D721Med (cell line): ENCODE measurements around the gene NPTX1.
"Not testable (repeated sequence)": the region's sequence is repeated elsewhere in the genome, so short reads cannot be mapped to it uniquely, and the experiment has no call there.

Source experiments
- DNase-seq: peaks from one replicate; pipeline ENCODE4 v3.0.0; 2011; ENCODE audit warnings: low spot score; ENCODE audit not compliant: insufficient read length
- FAIRE-seq: peaks from 2 replicates; lab custom pipeline; 2011; peaks lifted over from hg19 to GRCh38; lab: Jason Lieb, UNC
- CTCF ChIP-seq: IDR thresholded peaks from 2 replicates; pipeline ENCODE4 v1.5.1; 2012; ENCODE audit warnings: mild to moderate bottlenecking, control low read depth; ENCODE audit not compliant: insufficient read depth; ENCODE audit errors: missing control alignments

Gene NPTX1

GRCh38 chr17:80510132-80510531 lies 33.7 kb upstream of the NPTX1 start:
- FAIRE-seq (no peak), DNase-seq (no peak)
- TF ChIP-seq CTCF: no peak

- FAIRE-seq: no peak
- no peak for TF ChIP-seq CTCF
Measured at GRCh38 chr17:80509311-80509710, 32.9 kb upstream of the NPTX1 start.

GRCh38 chr17:80507965-80508364 lies 31.6 kb upstream of the NPTX1 start:
- no peak for DNase-seq
- FAIRE-seq: no peak
- no peak for TF ChIP-seq CTCF

More at GRCh38 chr17:80509311-80509710, 32.9 kb upstream of the NPTX1 start:
- no peak for DNase-seq

GRCh38 chr17:80507177-80507576 lies 30.8 kb upstream of the NPTX1 start:
- DNase-seq, FAIRE-seq: not testable (repeated sequence)

- FAIRE-seq: no peak
- TF ChIP-seq CTCF: peak; percentile 23
- no peak for DNase-seq
Measured at GRCh38 chr17:80504686-80505413, 28.4 kb upstream of the NPTX1 start.

- TF ChIP-seq CTCF: no peak
- FAIRE-seq (no peak), DNase-seq (no peak)
Measured at GRCh38 chr17:80503921-80504320, 27.5 kb upstream of the NPTX1 start.

GRCh38 chr17:80503031-80503430 lies 26.6 kb upstream of the NPTX1 start:
- DNase-seq (no peak), FAIRE-seq (no peak)
- TF ChIP-seq CTCF: no peak
